Epidermal melanocyte (primary cell): ENCODE measurements around the gene HPS3.

Experiments used
- DNase-seq: peaks from one replicate; pipeline ENCODE4 v3.0.0; 2011; ENCODE audit warnings: low spot score; ENCODE audit not compliant: insufficient read length

HPS3 gene

GRCh38 chr3:149120051-149120972 is 9.1 kb upstream of the HPS3 start:
- peak; percentile 74 for DNase-seq

GRCh38 chr3:149122721-149123578 is 6.5 kb upstream of the HPS3 start:
- DNase-seq, result no peak

GRCh38 chr3:149128821-149129220 is 617 bp upstream of the HPS3 start:
- DNase-seq, result no peak

- DNase-seq, result no peak
These were observed 2.2 kb downstream of the HPS3 start for GRCh38 chr3:149131589-149131988.

- no peak for DNase-seq
These were observed 5.1 kb downstream of the HPS3 start for GRCh38 chr3:149134575-149134974.

- DNase-seq, result no peak
These were observed 13.2 kb downstream of the HPS3 start for GRCh38 chr3:149142682-149143081.

- DNase-seq, result no peak
These were observed 15.9 kb downstream of the HPS3 start for GRCh38 chr3:149145356-149145755.

GRCh38 chr3:149145974-149146373 is 16.5 kb downstream of the HPS3 start:
- no peak for DNase-seq

GRCh38 chr3:149150436-149150835 is 21.0 kb downstream of the HPS3 start:
- no peak for DNase-seq

GRCh38 chr3:149151843-149152242 is 22.4 kb downstream of the HPS3 start:
- no peak for DNase-seq

- no peak for DNase-seq
These were observed 23.0 kb downstream of the HPS3 start for GRCh38 chr3:149152420-149152819.

- DNase-seq, result no peak
These were observed 24.0 kb downstream of the HPS3 start for GRCh38 chr3:149153402-149153801.

- DNase-seq, result no peak
These were observed 31.4 kb downstream of the HPS3 start for GRCh38 chr3:149160754-149161300.

GRCh38 chr3:149162007-149162406 is 32.6 kb downstream of the HPS3 start:
- DNase-seq, result no peak

- no peak for DNase-seq
These were observed 33.6 kb downstream of the HPS3 start for GRCh38 chr3:149163066-149163465.

- DNase-seq, result no peak
These were observed 38.5 kb downstream of the HPS3 start for GRCh38 chr3:149167898-149168297.

- no peak for DNase-seq
These were observed 41.2 kb downstream of the HPS3 start for GRCh38 chr3:149170672-149171071.

GRCh38 chr3:149174901-149175300 is 45.5 kb downstream of the HPS3 start:
- no peak for DNase-seq

GRCh38 chr3:149177122-149177521 is 47.7 kb downstream of the HPS3 start:
- no peak for DNase-seq

GRCh38 chr3:149179220-149179619 is 49.8 kb downstream of the HPS3 start:
- DNase-seq, result no peak

GRCh38 chr3:149180057-149180573 is 50.7 kb downstream of the HPS3 start:
- DNase-seq, result peak; percentile 40

GRCh38 chr3:149181182-149181581 is 51.7 kb downstream of the HPS3 start:
- DNase-seq, result no peak
